Measurements from ENCODE around the gene CDRT4. TPM values are rescaled to one million over a fixed set of nuclear protein-coding genes. Genes with fewer than 3 reads are reported as not detected.

The CDRT4 gene
- total and polyA plus RNA-seq, 10 of the 15 experiments (the other 5 are each of a cell fraction or from before 2014, with no cell fraction given) = 0.11 to 1.3 (median 0.51) TPM; not detected in 3

GRCh38 chr17:15418781-15419180, 48.6 kb downstream of the CDRT4 start (continued):
- TF ChIP-seq BCLAF1 (IDR thresholded peaks at IDR 0.05) (no peak), BACH1 (IDR thresholded peaks at IDR 0.05; ENCODE audit: borderline replicate concordance) (no peak), PRDM15 (CRISPR knock-in tag; IDR thresholded peaks at IDR 0.05) (no peak), MLLT1 (IDR thresholded peaks at IDR 0.05) (no peak)
